ENCODE data around the gene IL17RB.

IL17RB gene

GRCh38 chr3:53846134-53846850 lies at the start of gene IL17RB, which contains the start of gene CHDH:
TSS of gene IL17RB (plus strand) at chr3:53846568. CDS start at chr3:53846589, 21 bp downstream.
TSS of gene CHDH (minus strand) at chr3:53846419. CDS start at chr3:53824008, 22,411 bp downstream.
- DNase-seq: peak; percentile 19 to 42

- DNase-seq: no peak
Observed at GRCh38 chr3:53798144-53798543, 48.2 kb upstream of the IL17RB start.

GRCh38 chr3:53799338-53799865 lies 47.0 kb upstream of the IL17RB start:
- DNase-seq: no peak

GRCh38 chr3:53800041-53800906 lies 46.1 kb upstream of the IL17RB start:
- DNase-seq: no peak

- DNase-seq: no peak
Observed at GRCh38 chr3:53801319-53801718, 45.0 kb upstream of the IL17RB start.

- no peak for DNase-seq
Observed at GRCh38 chr3:53802256-53802880, 44.0 kb upstream of the IL17RB start.

GRCh38 chr3:53803124-53803815 lies 43.1 kb upstream of the IL17RB start:
- DNase-seq: no peak

GRCh38 chr3:53803816-53804695 lies 42.3 kb upstream of the IL17RB start:
- no peak for DNase-seq

- no peak for DNase-seq
Observed at GRCh38 chr3:53804697-53805462, 41.5 kb upstream of the IL17RB start.

GRCh38 chr3:53805463-53806159 lies 40.8 kb upstream of the IL17RB start:
- no peak for DNase-seq

GRCh38 chr3:53806182-53807116 lies 39.9 kb upstream of the IL17RB start:
- DNase-seq: no peak

GRCh38 chr3:53807117-53807810 lies 39.1 kb upstream of the IL17RB start:
- DNase-seq: no peak

GRCh38 chr3:53808496-53808895 lies 37.9 kb upstream of the IL17RB start:
- no peak for DNase-seq

- no peak for DNase-seq
Observed at GRCh38 chr3:53809267-53809666, 37.1 kb upstream of the IL17RB start.

- DNase-seq: no peak
Observed at GRCh38 chr3:53809764-53810400, 36.5 kb upstream of the IL17RB start.

GRCh38 chr3:53811143-53811927 lies 35.0 kb upstream of the IL17RB start:
- DNase-seq: no peak

GRCh38 chr3:53812434-53812833 lies 33.9 kb upstream of the IL17RB start:
- peak in 1 of 2 experiments; percentile 21 for DNase-seq

Measured in NCI-H524 (cell line).